Gastrocnemius medialis (tissue), 4 donors: ENCODE measurements around the gene SLC22A4. TPM values are rescaled to one million over a fixed set of nuclear protein-coding genes. Genes with fewer than 3 reads are reported as not detected.

Experiments
- ATAC-seq, 2 donors: fragments of 150-250 bp; one replicate each; pipeline ENCODE4 v1.9.1; 2016
- DNase-seq, 2 donors: peaks; one replicate each; pipeline ENCODE4 v3.0.0-alpha.2; 2019
- H3K27ac ChIP-seq, 4 donors: fragments of 200-600 bp; sonication (generic); 1 replicate in 1 of 4; 2 replicates in 3 of 4; pipeline ENCODE4 v1.5.1; 2016 to 2018; ENCODE audit warnings: mild to moderate bottlenecking in 2 of 4, moderate library complexity in 1 of 4
- H3K27me3 ChIP-seq, 3 donors: fragments of 200-600 bp; sonication (generic) in 2 of 3; 1 replicate in 1 of 3; 2 replicates in 2 of 3; pipeline versions ENCODE4 v1.5.1 to v1.6.0; 2016 to 2019; ENCODE audit warnings: mild to moderate bottlenecking in 1 of 3, moderate library complexity in 1 of 3
- H3K36me3 ChIP-seq, 2 donors: fragments of 200-600 bp; sonication (generic) in 1 of 2; one replicate each; pipeline ENCODE4 v1.5.1; 2017 to 2018
- H3K4me1 ChIP-seq, 2 donors: fragments of 200-600 bp; sonication (generic) in 1 of 2; one replicate each; pipeline ENCODE4 v1.5.1; 2016 to 2017; ENCODE audit warnings: mild to moderate bottlenecking in 2 of 2
- H3K4me3 ChIP-seq, 4 donors: fragments of 200-600 bp; sonication (generic) in 3 of 4; 1 replicate in 1 of 4; 2 replicates in 3 of 4; pipeline ENCODE4 v1.5.1; 2016 to 2019; ENCODE audit warnings: mild to moderate bottlenecking in 2 of 4
- H3K9me3 ChIP-seq, 3 donors: fragments of 200-600 bp; sonication (generic) in 2 of 3; 1 replicate in 1 of 3; 2 replicates in 2 of 3; pipeline ENCODE4 v1.5.1; 2016 to 2019
- CTCF ChIP-seq, 5 experiments: fragments of 450-650 bp in 3 of 5; fragments of 200-600 bp in 2 of 5; sonication (generic) in 2 of 5; IDR thresholded peaks in 4 of 5; conservative IDR thresholded peaks in 1 of 5; 1 replicate in 4 of 5; 2 replicates in 1 of 5; pipeline ENCODE4 v1.5.1; 2016 to 2019; ENCODE audit warnings: antibody characterized with exemption in 5 of 5, mild to moderate bottlenecking in 3 of 5, moderate library complexity in 3 of 5
- POLR2A ChIP-seq, 2 donors: fragments of 450-650 bp; IDR thresholded peaks; one replicate each; pipeline ENCODE4 v1.6.1; 2017; ENCODE audit warnings: antibody characterized with exemption in 2 of 2, mild to moderate bottlenecking in 2 of 2, moderate library complexity in 2 of 2
- in situ Hi-C, 4 donors: fragments of 200-750 bp; cut with MboI; loops; one replicate each; pipeline versions ENCODE4 v1.15.0 to v1.8.0; 2017; ENCODE audit warnings: low sequenced_read_pairs in 4 of 4
- intact Hi-C: fragments of 100-400 bp; cut with DNase I; formaldehyde crosslinking; loops from one replicate; pipeline ENCODE4 v1.15.1; 2023; ENCODE audit warnings: low total_unique reads
- total RNA-seq, 4 donors: library from RNA; depleted of rRNA; stranded (reverse); fragments of >200 nt; gene quantifications; one replicate each; pipeline versions ENCODE4 v1.1.0 to v1.2.3, GENCODE V29; 2016

SLC22A4 gene
- total RNA-seq, 4 donors from 2014 or later: 5.4 to 6.7 (median 6.2) TPM

DNA sequence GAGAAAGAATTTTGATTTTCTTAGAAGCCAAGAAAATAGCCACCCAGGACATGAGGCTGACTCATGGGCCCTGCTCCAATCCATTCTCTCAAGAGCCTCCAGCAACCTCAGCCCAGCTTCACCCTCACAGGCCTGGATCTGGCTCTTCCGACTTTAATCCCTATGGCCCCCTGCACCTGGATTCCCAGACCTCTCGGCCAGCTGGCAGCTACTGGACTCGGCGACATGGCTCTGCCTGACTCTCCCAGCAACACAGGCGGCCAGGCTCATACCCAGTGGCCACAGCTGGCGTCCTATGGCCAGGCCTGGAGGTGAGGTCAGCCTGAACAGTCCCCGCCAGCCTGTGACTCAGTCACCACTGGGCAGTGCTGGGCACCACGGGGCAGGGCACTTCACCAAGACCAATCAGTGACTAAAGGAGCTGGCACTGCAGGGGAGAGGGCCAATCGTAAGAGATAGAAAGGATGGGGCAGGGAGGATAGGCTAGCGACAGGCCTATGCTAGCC is 42.9 kb upstream of the SLC22A4 start:
- ATAC-seq: peak; percentile 39 to 40
- intact Hi-C loops (no loop called here), in situ Hi-C loops (loop anchor here in 1 of 4 donors (25.0 kb wide), 1 partner anchor 261 kb away; no protein-coding TSS in a partner anchor)
- Histone ChIP-seq H3K36me3 (no peaks in the 10 kb centered on the region), H3K4me3 (no peak overlapping the region), H3K27ac (peak overlapping the region in 1 of 4 donors; percentile 18), H3K9me3 (no peaks in the 10 kb centered on the region), H3K4me1 (peaks cover 3 to 5% of the 10 kb centered on the region in 2 donors), H3K27me3 (no peaks in the 10 kb centered on the region)
- no peak for TF ChIP-seq POLR2A (IDR thresholded peaks at IDR 0.05)
- TF ChIP-seq CTCF (IDR thresholded peaks at IDR 0.05 in 4 of 5, conservative IDR thresholded peaks at IDR 0.05 in 1 of 5): no peak
- peak in 1 of 2 donors; percentile 39 for DNase-seq

DNA sequence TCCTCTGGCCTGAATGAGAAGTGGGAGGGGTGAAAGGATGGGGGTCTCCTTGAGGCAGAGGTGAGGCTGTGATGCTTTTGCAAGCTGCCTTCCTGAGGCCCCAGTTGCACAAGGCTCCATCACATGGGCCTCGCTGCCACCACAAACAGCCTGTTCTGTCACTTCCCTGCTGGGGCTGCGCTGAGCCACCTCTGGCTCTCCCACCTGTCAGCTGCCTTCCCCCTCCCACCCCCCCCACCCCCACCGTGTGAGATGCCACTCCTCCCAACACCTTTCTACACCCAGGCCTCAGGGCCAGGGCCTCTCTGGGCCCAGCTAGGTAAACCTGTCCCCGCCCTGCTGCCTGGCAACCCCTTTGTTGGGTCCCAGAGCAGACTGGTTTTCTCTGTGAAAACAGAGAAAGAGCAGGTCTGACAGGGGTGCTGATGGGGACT is 41.2 kb upstream of the SLC22A4 start:
- H3K4me3 ChIP-seq: no peak overlapping the region
- TF ChIP-seq CTCF (IDR thresholded peaks at IDR 0.05 in 4 of 5, conservative IDR thresholded peaks at IDR 0.05 in 1 of 5): no peak
- no peak for TF ChIP-seq POLR2A (IDR thresholded peaks at IDR 0.05)
- H3K27me3 ChIP-seq: peaks cover 0 to 3% (median 0%) of the 10 kb centered on the region in 3 donors
- H3K27ac ChIP-seq: no peak overlapping the region
- in situ Hi-C loops (loop anchor here in 1 of 4 donors (25.0 kb wide), 1 partner anchor 259 kb away; no protein-coding TSS in a partner anchor), intact Hi-C loops (no loop called here)
- DNase-seq: no peak
- no peaks in the 10 kb centered on the region for H3K36me3 ChIP-seq
- peaks cover 3 to 5% of the 10 kb centered on the region in 2 donors for H3K4me1 ChIP-seq
- no peaks in the 10 kb centered on the region for H3K9me3 ChIP-seq
- no peak for ATAC-seq

GRCh38 chr5:132253452-132254320 is 40.5 kb upstream of the SLC22A4 start:
- Histone ChIP-seq H3K4me1 (peaks cover 4 to 5% of the 10 kb centered on the region in 2 donors), H3K27me3 (peaks cover 0 to 6% (median 0%) of the 10 kb centered on the region in 3 donors), H3K27ac (no peak overlapping the region), H3K9me3 (no peaks in the 10 kb centered on the region), H3K4me3 (no peak overlapping the region), H3K36me3 (no peaks in the 10 kb centered on the region)
- intact Hi-C loops (no loop called here), in situ Hi-C loops (loop anchor here in 1 of 4 donors (25.0 kb wide), 1 partner anchor 259 kb away; no protein-coding TSS in a partner anchor)
- no peak for ATAC-seq
- DNase-seq: no peak
- TF ChIP-seq CTCF (IDR thresholded peaks at IDR 0.05 in 4 of 5, conservative IDR thresholded peaks at IDR 0.05 in 1 of 5) (no peak), POLR2A (IDR thresholded peaks at IDR 0.05) (no peak)

DNA sequence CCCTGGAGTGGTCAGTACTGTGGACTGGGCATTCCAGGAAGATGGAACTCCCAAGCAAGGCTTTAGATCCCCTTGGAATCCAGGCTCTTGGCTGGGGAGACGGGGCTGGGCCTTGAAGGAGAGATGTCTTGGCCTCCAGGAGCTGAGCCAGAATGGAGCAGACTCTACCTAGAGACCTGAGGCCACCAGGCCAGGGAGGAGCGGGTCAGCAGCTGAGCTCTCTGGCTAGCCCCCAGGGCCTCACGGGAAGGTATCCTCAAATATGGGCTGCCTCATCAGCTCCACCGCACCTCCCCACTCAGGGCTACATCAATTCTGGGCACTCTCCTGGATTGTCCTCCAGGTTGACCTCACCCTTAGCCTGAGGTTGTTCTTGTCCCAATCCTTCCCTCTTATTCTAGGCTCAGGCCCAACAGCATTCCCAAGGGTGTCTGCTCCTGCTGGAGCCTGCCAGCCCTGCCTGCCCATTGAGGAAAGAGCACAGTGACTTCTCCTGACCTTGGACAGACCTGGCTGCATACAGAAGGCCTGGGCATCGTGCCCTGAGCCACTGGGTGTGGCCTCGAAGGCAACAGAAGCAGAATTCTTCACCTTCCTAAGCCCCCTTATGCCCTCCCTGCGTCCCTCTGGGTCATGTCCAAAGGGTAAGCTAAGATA is 39.7 kb upstream of the SLC22A4 start:
- in situ Hi-C loops (loop anchor here in 1 of 4 donors (25.0 kb wide), 1 partner anchor 258 kb away; no protein-coding TSS in a partner anchor), intact Hi-C loops (no loop called here)
- ATAC-seq (no peak), DNase-seq (no peak)
- no peaks in the 10 kb centered on the region for H3K9me3 ChIP-seq
- H3K27me3 ChIP-seq: peaks cover 0 to 6% (median 0%) of the 10 kb centered on the region in 3 donors
- peaks cover 5 to 8% of the 10 kb centered on the region in 2 donors for H3K4me1 ChIP-seq
- TF ChIP-seq CTCF (IDR thresholded peaks at IDR 0.05 in 4 of 5, conservative IDR thresholded peaks at IDR 0.05 in 1 of 5): no peak
- TF ChIP-seq POLR2A (IDR thresholded peaks at IDR 0.05): no peak
- no peak overlapping the region for H3K4me3 ChIP-seq
- H3K36me3 ChIP-seq: no peaks in the 10 kb centered on the region
- no peak overlapping the region for H3K27ac ChIP-seq
